Spleen (tissue), 11 donors: ENCODE data around the gene TAX1BP1. TPM values are rescaled to one million over a fixed set of nuclear protein-coding genes. Genes with fewer than 3 reads are reported as not detected.

Source experiments
- DNase-seq: peaks from one replicate; pipeline ENCODE4 v3.0.0-alpha.2; 2020
- H3K27ac ChIP-seq, 8 donors: fragments of 200-600 bp; sonication (generic) in 7 of 8; 1 replicate in 4 of 8; 2 replicates in 4 of 8; pipeline versions ENCODE4 v1.5.0 to v1.8.0; 2016 to 2021; ENCODE audit warnings: inconsistent platforms in 4 of 8, mild to moderate bottlenecking in 4 of 8, moderate library complexity in 1 of 8
- H3K27me3 ChIP-seq, 7 donors: fragments of 200-600 bp; sonication (generic) in 6 of 7; replicated peaks in 1 of 7; 1 replicate in 4 of 7; 2 replicates in 3 of 7; pipeline versions ENCODE4 v1.5.0 to v1.8.0; 2016 to 2021; ENCODE audit warnings: inconsistent platforms in 3 of 7, mild to moderate bottlenecking in 1 of 7
- H3K36me3 ChIP-seq, 6 donors: fragments of 200-600 bp; sonication (generic) in 5 of 6; 1 replicate in 4 of 6; 2 replicates in 2 of 6; pipeline versions ENCODE4 v1.5.0 to v1.8.0; 2016 to 2021; ENCODE audit warnings: inconsistent platforms in 2 of 6
- H3K4me1 ChIP-seq, 6 donors: fragments of 200-600 bp; sonication (generic) in 5 of 6; 1 replicate in 3 of 6; 2 replicates in 3 of 6; pipeline versions ENCODE4 v1.5.0 to v1.8.0; 2016 to 2021; ENCODE audit warnings: inconsistent platforms in 3 of 6
- H3K4me3 ChIP-seq, 8 donors: fragments of 200-600 bp; sonication (generic) in 7 of 8; 1 replicate in 4 of 8; 2 replicates in 4 of 8; pipeline versions ENCODE4 v1.5.0 to v1.8.0; 2016 to 2021; ENCODE audit warnings: inconsistent platforms in 4 of 8, mild to moderate bottlenecking in 4 of 8, moderate library complexity in 2 of 8
- H3K9me3 ChIP-seq, 8 donors: fragments of 200-600 bp; sonication (generic) in 7 of 8; 1 replicate in 4 of 8; 2 replicates in 4 of 8; pipeline versions ENCODE4 v1.5.0 to v1.8.0; 2016 to 2021; ENCODE audit warnings: inconsistent platforms in 4 of 8
- CTCF ChIP-seq, 11 experiments: fragments of 200-600 bp in 7 of 11; fragments of 450-650 bp in 4 of 11; sonication (generic) in 4 of 11; IDR thresholded peaks in 8 of 11; conservative IDR thresholded peaks in 3 of 11; 1 replicate in 7 of 11; 2 replicates in 4 of 11; pipeline versions ENCODE4 v1.4.0 to v1.8.0; 2016 to 2021; ENCODE audit warnings: antibody characterized with exemption in 11 of 11, inconsistent platforms in 4 of 11, mild to moderate bottlenecking in 1 of 11
- POLR2A ChIP-seq, 3 donors: fragments of 450-650 bp; IDR thresholded peaks; one replicate each; pipeline ENCODE4 v1.5.1; 2017; ENCODE audit warnings: antibody characterized with exemption in 3 of 3, mild to moderate bottlenecking in 1 of 3
- POLR2AphosphoS5 ChIP-seq, 3 donors: sonication (generic); formaldehyde crosslinking; IDR thresholded peaks; one replicate each; pipeline ENCODE4 v1.5.1; 2017; ENCODE audit warnings: antibody characterized with exemption in 3 of 3
- WGBS, 5 donors: extraction: QIAGEN DNeasy Blood & Tissue Kit in 3 of 5; methylation state at CpG; one replicate each; pipeline versions ENCODE4 v1.1.5 to v1.1.7; 2013 to 2018; 5-methylcytosine and 5-hydroxymethylcytosine counted together
- intact Hi-C: fragments of 100-400 bp; cut with DNase I; formaldehyde crosslinking; loops from one replicate; pipeline ENCODE4 v1.15.0; 2023; ENCODE audit warnings: low total_unique reads
- polyA plus RNA-seq, 3 donors: library from polyadenylated mRNA; stranded (reverse); fragments of 200-250 nt; gene quantifications; one replicate each; pipeline ENCODE4 v1.2.1, GENCODE V29; 2013
- total RNA-seq, 7 donors: library from RNA; depleted of rRNA in 3 of 7; stranded (reverse); fragments of >200 nt in 3 of 7; fragmentation: NEBNext Ultra II Directional in 4 of 7; extraction: Animal tissue kit (Norgen Biotek cat#: 25700) in 4 of 7; gene quantifications; one replicate each; pipeline versions ENCODE4 v1.1.0 to v1.2.1, GENCODE V29; 2016 to 2021
- donor health status: healthy with polysubstance abuse.
- donor health status: DM: no; HTN: no; CAD: no; lungs with moderate emphysema.
- donor health status: DM: no; HTN: no; CAD: no.
- donor health status: Bipolar disorder and iron deficiency.
- donor health status: healthy.
- donor health status: DM: no; HTN: no; CAD: no.
- donor health status: DM: yes; HTN: yes; CAD: no.

The TAX1BP1 gene
- total and polyA plus RNA-seq, 10 donors, result 28.6 to 146 (median 99.3) TPM

DNA sequence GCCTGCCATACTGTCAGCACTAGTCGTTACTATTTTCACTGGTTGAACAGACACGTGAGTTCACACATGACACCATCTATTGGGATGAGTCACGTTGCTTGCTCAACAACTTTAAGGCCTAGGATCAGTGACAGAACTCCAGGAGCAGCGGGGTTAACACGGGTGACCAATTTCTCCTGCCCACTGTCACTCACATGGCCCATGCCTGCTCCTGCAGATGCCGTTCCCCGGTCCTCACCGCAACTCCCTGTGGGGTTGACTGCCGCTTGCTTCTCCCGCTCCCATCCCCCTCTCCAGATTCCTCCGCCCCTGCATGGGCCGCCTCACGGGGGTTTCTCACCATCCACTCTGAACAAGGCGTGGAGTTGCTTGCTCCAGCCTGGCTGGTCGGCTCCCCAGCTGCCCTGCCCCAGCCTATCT, 128.2 kb downstream of the TAX1BP1 start:
- WGBS, 5 donors, result 88 to 96% (median 94%) methylated on average over 15 of the region's 15 CpGs
- Histone ChIP-seq H3K4me3 (no peak overlapping the region), H3K4me1 (peaks cover 0 to 8% (median 2%) of the 10 kb centered on the region in 6 donors), H3K36me3 (peaks cover 0 to 45% (median 0%) of the 10 kb centered on the region in 6 donors), H3K27ac (no peak overlapping the region), H3K27me3 (no peaks in the 10 kb centered on the region), H3K9me3 (no peaks in the 10 kb centered on the region)
- no peak for TF ChIP-seq POLR2A (IDR thresholded peaks at IDR 0.05)
- peak in 1 of 3 donors; percentile 16 for TF ChIP-seq POLR2AphosphoS5 (IDR thresholded peaks at IDR 0.05)
- DNase-seq, result no peak
- intact Hi-C loops, result no loop called here

- H3K4me1 ChIP-seq, result peaks cover 0 to 11% (median 5%) of the 10 kb centered on the region in 6 donors
- WGBS, 5 donors, result 73 to 83% (median 80%) methylated on average over 7 of the region's 7 CpGs
- no peak for DNase-seq
- H3K27ac ChIP-seq, result no peak overlapping the region
- H3K9me3 ChIP-seq, result no peaks in the 10 kb centered on the region
- TF ChIP-seq POLR2A (IDR thresholded peaks at IDR 0.05) (no peak), POLR2AphosphoS5 (IDR thresholded peaks at IDR 0.05) (no peak), CTCF (IDR thresholded peaks at IDR 0.05 in 8 of 11, conservative IDR thresholded peaks at IDR 0.05 in 3 of 11) (no peak)
- intact Hi-C loops, result no loop called here
- peaks cover 0 to 36% (median 0%) of the 10 kb centered on the region in 6 donors for H3K36me3 ChIP-seq
- H3K4me3 ChIP-seq, result no peak overlapping the region
- H3K27me3 ChIP-seq, result no peaks in the 10 kb centered on the region
Measured at GRCh38 chr7:27869056-27869455, 129.1 kb downstream of the TAX1BP1 start.

GRCh38 chr7:27870595-27870994, 130.6 kb downstream of the TAX1BP1 start:
- Histone ChIP-seq H3K27me3 (no peaks in the 10 kb centered on the region), H3K4me1 (peaks cover 0 to 22% (median 13%) of the 10 kb centered on the region in 6 donors), H3K4me3 (no peak overlapping the region), H3K27ac (no peak overlapping the region), H3K36me3 (peaks cover 0 to 39% (median 0%) of the 10 kb centered on the region in 6 donors), H3K9me3 (no peaks in the 10 kb centered on the region)
- no peak for DNase-seq
- TF ChIP-seq POLR2AphosphoS5 (IDR thresholded peaks at IDR 0.05) (no peak), POLR2A (IDR thresholded peaks at IDR 0.05) (no peak), CTCF (IDR thresholded peaks at IDR 0.05 in 8 of 11, conservative IDR thresholded peaks at IDR 0.05 in 3 of 11) (no peak)
- 79 to 86% (median 84%) methylated on average over 5 of the region's 5 CpGs for WGBS, 5 donors
- intact Hi-C loops, result no loop called here

DNA sequence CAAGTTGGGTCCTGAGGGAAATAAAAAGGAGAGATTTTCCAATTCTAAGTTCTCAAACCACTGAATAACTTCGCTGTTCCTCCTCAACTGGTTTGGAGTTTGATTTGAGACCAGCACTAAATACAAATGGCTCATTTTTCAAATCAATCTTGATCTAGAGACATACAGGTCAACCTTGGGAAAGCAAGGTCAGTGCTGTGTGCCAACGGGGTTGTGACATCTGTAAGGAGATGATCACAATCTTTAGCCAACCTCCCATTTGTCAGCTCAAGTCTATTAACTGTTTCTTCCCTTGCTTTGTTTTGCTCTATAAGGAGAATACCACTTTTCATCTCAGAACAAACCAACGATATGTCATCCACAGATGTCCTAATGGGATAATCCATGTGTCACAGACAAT, 131.1 kb downstream of the TAX1BP1 start:
- Histone ChIP-seq H3K9me3 (no peaks in the 10 kb centered on the region), H3K4me3 (no peak overlapping the region), H3K4me1 (peaks cover 0 to 22% (median 13%) of the 10 kb centered on the region in 6 donors), H3K27ac (no peak overlapping the region), H3K36me3 (peaks cover 0 to 34% (median 0%) of the 10 kb centered on the region in 6 donors), H3K27me3 (no peaks in the 10 kb centered on the region)
- intact Hi-C loops, result no loop called here
- WGBS, 5 donors, result 77 to 94% (median 84%) methylated on average over 3 of the region's 3 CpGs
- no peak for DNase-seq
- no peak for TF ChIP-seq CTCF (IDR thresholded peaks at IDR 0.05 in 8 of 11, conservative IDR thresholded peaks at IDR 0.05 in 3 of 11)
- no peak for TF ChIP-seq POLR2A (IDR thresholded peaks at IDR 0.05)
- no peak for TF ChIP-seq POLR2AphosphoS5 (IDR thresholded peaks at IDR 0.05)
